SK-N-SH (cell line): ENCODE data around the gene CLDN19. TPM values are rescaled to one million over a fixed set of nuclear protein-coding genes. Genes with fewer than 3 reads are reported as not detected.

Experiments
- CTCF ChIA-PET: fragments of 300-600, 350-600 bp; formaldehyde crosslinking; extraction: SDS; loops from one replicate; lab custom pipeline; 2021; lab: Yijun Ruan, JAX
- POLR2A ChIA-PET: fragments of 350-600 bp; sonication (Branson Sonifier 250); formaldehyde crosslinking; extraction: SDS; loops from one replicate; lab custom pipeline; 2020; ENCODE audit warnings: antibody characterized with exemption, inconsistent platforms; lab: Yijun Ruan, JAX
- DNase-seq: peaks from one replicate; pipeline ENCODE4 v3.0.0; 2012
- H2AFZ ChIP-seq: fragments of 200-600 bp; sonication (generic); 2 replicates; pipeline ENCODE4 v1.8.1; 2016; ENCODE audit warnings: antibody characterized with exemption, mild to moderate bottlenecking, low read depth
- H3F3A ChIP-seq: fragments of 200-600 bp; sonication (generic); replicated peaks from 2 replicates; pipeline ENCODE3; 2016; ENCODE audit warnings: antibody characterized with exemption, mild to moderate bottlenecking; ENCODE audit not compliant: insufficient read depth
- H3K27ac ChIP-seq, 2 experiments: fragments of 200-500 bp in 1 of 2; fragments of 200-600 bp in 1 of 2; sonication (Bioruptor generic) in 1 of 2; sonication (generic), shearing (Covaris generic) in 1 of 2; 2 replicates each; pipeline versions ENCODE4 v1.5.1 to v1.6.1; 2014 to 2016; ENCODE audit warnings: low read depth in 2 of 2, inconsistent platforms in 1 of 2, low read length in 1 of 2, mild to moderate bottlenecking in 1 of 2, mixed read lengths in 1 of 2
- H3K27me3 ChIP-seq: fragments of 200-600 bp; sonication (generic), shearing (Covaris generic); 2 replicates; pipeline ENCODE4 v1.6.1; 2016; ENCODE audit warnings: mixed run types; ENCODE audit not compliant: insufficient read depth
- H3K36me3 ChIP-seq, 2 experiments: fragments of 200-500 bp in 1 of 2; fragments of 200-600 bp in 1 of 2; sonication (Bioruptor generic) in 1 of 2; sonication (generic) in 1 of 2; replicated peaks in 1 of 2; 2 replicates each; pipeline versions ENCODE3 to v1.5.1; 2014 to 2016; ENCODE audit warnings: low read length in 1 of 2, mild to moderate bottlenecking in 1 of 2; ENCODE audit not compliant: insufficient read depth in 2 of 2, control insufficient read depth in 1 of 2
- H3K4me1 ChIP-seq, 2 experiments: fragments of 200-500 bp in 1 of 2; fragments of 200-600 bp in 1 of 2; sonication (Bioruptor generic) in 1 of 2; sonication (generic), shearing (Covaris generic) in 1 of 2; 2 replicates each; pipeline versions ENCODE4 v1.5.1 to v1.6.1; 2014 to 2016; ENCODE audit warnings: low read depth in 1 of 2, low read length in 1 of 2, mixed run types in 1 of 2; ENCODE audit not compliant: insufficient read depth in 2 of 2, control insufficient read depth in 1 of 2
- H3K4me2 ChIP-seq: fragments of 200-600 bp; sonication (generic), shearing (Covaris generic); 2 replicates; pipeline ENCODE4 v1.6.1; 2017; ENCODE audit warnings: mixed run types
- H3K4me3 ChIP-seq, 2 experiments: fragments of 200-500 bp in 1 of 2; fragments of 200-600 bp in 1 of 2; sonication (Bioruptor generic) in 1 of 2; sonication (generic), shearing (Covaris generic) in 1 of 2; 2 replicates each; pipeline versions ENCODE4 v1.5.1 to v1.8.1; 2014 to 2016; ENCODE audit warnings: low read depth in 2 of 2, inconsistent platforms in 1 of 2, low read length in 1 of 2, mild to moderate bottlenecking in 1 of 2, mixed read lengths in 1 of 2, moderate library complexity in 1 of 2
- H3K79me2 ChIP-seq: fragments of 200-600 bp; sonication (generic); 2 replicates; pipeline ENCODE4 v1.8.1; 2017; ENCODE audit warnings: mild to moderate bottlenecking; ENCODE audit not compliant: insufficient read depth
- H3K9ac ChIP-seq: fragments of 200-600 bp; sonication (generic); 2 replicates; pipeline ENCODE4 v1.6.1; 2017; ENCODE audit warnings: mixed run types
- H3K9me2 ChIP-seq: fragments of 200-600 bp; sonication (generic); 2 replicates; pipeline ENCODE4 v1.6.1; 2017; ENCODE audit warnings: mixed run types
- H3K9me3 ChIP-seq: fragments of 200-600 bp; sonication (generic); 2 replicates; pipeline ENCODE4 v1.6.1; 2017; ENCODE audit warnings: mixed run types, mild to moderate bottlenecking, moderate library complexity
- H4K20me1 ChIP-seq: fragments of 200-600 bp; sonication (generic); 2 replicates; pipeline ENCODE4 v1.6.1; 2017; ENCODE audit warnings: mild to moderate bottlenecking, mixed run types; ENCODE audit not compliant: insufficient read depth
- ELF1 ChIP-seq: IDR thresholded peaks from 2 replicates; pipeline ENCODE4 v1.4.0; 2012
- EP300 ChIP-seq, 2 experiments: IDR thresholded peaks; 2 replicates each; pipeline versions ENCODE4 v1.4.0 to v1.6.1; 2012; ENCODE audit warnings: borderline replicate concordance in 1 of 2, low read depth in 1 of 2, low read length in 1 of 2
- FOSL2 ChIP-seq: IDR thresholded peaks from 2 replicates; pipeline ENCODE4 v1.4.0; 2012; ENCODE audit warnings: low read depth, mild to moderate bottlenecking, moderate library complexity, borderline replicate concordance
- FOXJ3 ChIP-seq: sonication (generic); formaldehyde crosslinking; IDR thresholded peaks from 2 replicates; pipeline ENCODE4 v1.5.1; 2020; ENCODE audit warnings: mild to moderate bottlenecking, missing genetic modification reagents
- IRF3 ChIP-seq: fragments of 150-350 bp; IDR thresholded peaks from 2 replicates; pipeline ENCODE4 v1.6.1; 2016; ENCODE audit warnings: mild to moderate bottlenecking, low read depth, low read length
- MAX ChIP-seq: IDR thresholded peaks from 2 replicates; pipeline ENCODE4 v1.4.0; 2012; ENCODE audit warnings: low read depth
- MEF2A ChIP-seq: IDR thresholded peaks from 2 replicates; pipeline ENCODE4 v1.4.0; 2012; ENCODE audit warnings: low read depth, borderline replicate concordance
- MXI1 ChIP-seq: IDR thresholded peaks from 2 replicates; pipeline ENCODE4 v1.6.1; 2012; ENCODE audit warnings: mild to moderate bottlenecking, low read depth, low read length, improper control_type of control experiment
- NRF1 ChIP-seq: IDR thresholded peaks from 2 replicates; pipeline ENCODE4 v1.6.1; 2012; ENCODE audit warnings: low read depth, mild to moderate bottlenecking, low read length
- RAD21 ChIP-seq: IDR thresholded peaks from 2 replicates; pipeline ENCODE4 v1.6.1; 2012; ENCODE audit warnings: mild to moderate bottlenecking, low read length
- REST ChIP-seq: IDR thresholded peaks from 2 replicates; pipeline ENCODE4 v1.6.1; 2012; ENCODE audit warnings: mild to moderate bottlenecking, low read depth, low read length, moderate library complexity
- RXRA ChIP-seq: IDR thresholded peaks from 2 replicates; pipeline ENCODE4 v1.4.0; 2012; ENCODE audit warnings: low read depth, mild to moderate bottlenecking, borderline replicate concordance
- TAF1 ChIP-seq: IDR thresholded peaks from 2 replicates; pipeline ENCODE4 v1.6.1; 2012; ENCODE audit warnings: low read depth, mild to moderate bottlenecking, low read length, moderate library complexity, borderline replicate concordance
- TCF12 ChIP-seq: IDR thresholded peaks from 2 replicates; pipeline ENCODE4 v1.4.0; 2012
- USF1 ChIP-seq: IDR thresholded peaks from 2 replicates; pipeline ENCODE4 v1.4.0; 2012; ENCODE audit warnings: low read depth, borderline replicate concordance
- WGBS: methylation state at CpG from one replicate; pipeline ENCODE4 v1.1.6; 2017; ENCODE audit warnings: low lambda C conversion rate; 5-methylcytosine and 5-hydroxymethylcytosine counted together
- polyA plus RNA-seq, 3 experiments: library from polyadenylated mRNA; depleted of rRNA; stranded (reverse); fragments of >200 nt; gene quantifications; 2 replicates each; pipeline ENCODE4 v1.2.3, GENCODE V29; 2012

The CLDN19 gene
- polyA plus RNA-seq, 1 of the 3 experiments (the other 2 are of a cell fraction): not detected

GRCh38 chr1:42738678-42739226, 1.3 kb downstream of the CLDN19 start:
- CTCF ChIA-PET: interaction anchor here (0.6 to 5.5 kb wide), 3 partner anchors 9 to 160 kb away, joined by 3 to 25 read pairs (median 4); no protein-coding TSS in a partner anchor

GRCh38 chr1:42737986-42738677, 1.9 kb downstream of the CLDN19 start:
- no peak overlapping the region for H3K4me3 ChIP-seq
- peaks cover 0 to 16% of the 10 kb centered on the region in 2 experiments; a peak in 1 of 4 replicates for H3K4me1 ChIP-seq
- H3K36me3 ChIP-seq: no peaks in the 10 kb centered on the region
- no peaks in the 10 kb centered on the region for H3K27me3 ChIP-seq
- H3K4me2 ChIP-seq: no peak overlapping the region
- no peaks in the 10 kb centered on the region for H4K20me1 ChIP-seq
- no peaks in the 10 kb centered on the region for H3F3A ChIP-seq
- POLR2A ChIA-PET: no interaction called here
- H3K9me3 ChIP-seq: no peaks in the 10 kb centered on the region
- no peaks in the 10 kb centered on the region for H3K79me2 ChIP-seq
- H3K27ac ChIP-seq: no peak overlapping the region
- no peak overlapping the region for H3K9ac ChIP-seq
- no peak for DNase-seq
- no peaks in the 10 kb centered on the region for H3K9me2 ChIP-seq
- 97% methylated on average over 8 of the region's 21 CpGs for WGBS
- no peak overlapping the region for H2AFZ ChIP-seq
- CTCF ChIA-PET: interaction anchor here (0.6 to 5.5 kb wide), 4 partner anchors 10 to 160 kb away, joined by 3 to 25 read pairs (median 3); no protein-coding TSS in a partner anchor
- no peak for TF ChIP-seq FOSL2
- no peak for TF ChIP-seq REST
- no peak for TF ChIP-seq MAX
- no peak for TF ChIP-seq NRF1
- no peak for TF ChIP-seq ELF1
- no peak for TF ChIP-seq EP300 (IDR thresholded peaks at IDR 0.05; ENCODE audit: borderline replicate concordance in 1 of 2, low read depth in 1 of 2, low read length in 1 of 2)
- no peak for TF ChIP-seq MEF2A
- TF ChIP-seq TCF12: no peak
- no peak for TF ChIP-seq USF1
- no peak for TF ChIP-seq IRF3
- no peak for TF ChIP-seq RXRA
- TF ChIP-seq TAF1: no peak
- TF ChIP-seq RAD21: no peak
- no peak for TF ChIP-seq MXI1

More at GRCh38 chr1:42738678-42739226, 1.3 kb downstream of the CLDN19 start:
- H3K36me3 ChIP-seq: no peaks in the 10 kb centered on the region
- H3K9ac ChIP-seq: no peak overlapping the region
- no peak overlapping the region for H3K4me3 ChIP-seq
- TF ChIP-seq MAX (no peak), IRF3 (no peak), MXI1 (no peak), FOXJ3 (no peak), ELF1 (no peak)
- no peak overlapping the region for H2AFZ ChIP-seq
- 20% methylated on average over 1 of the region's 8 CpGs for WGBS
- POLR2A ChIA-PET: no interaction called here
- no peaks in the 10 kb centered on the region for H3K9me3 ChIP-seq
- no peaks in the 10 kb centered on the region for H3K27me3 ChIP-seq
- no peak for DNase-seq
- H3K4me2 ChIP-seq: no peak overlapping the region
- no peaks in the 10 kb centered on the region for H3K9me2 ChIP-seq
- no peaks in the 10 kb centered on the region for H3K79me2 ChIP-seq
- H4K20me1 ChIP-seq: no peaks in the 10 kb centered on the region
- peaks cover 0 to 22% of the 10 kb centered on the region in 2 experiments; a peak in 1 of 4 replicates for H3K4me1 ChIP-seq
- H3F3A ChIP-seq: no peaks in the 10 kb centered on the region
- H3K27ac ChIP-seq: no peak overlapping the region
